ACC112 (cell line): Measurements from ENCODE around the gene ARL15.

ENCODE experiments used
- H2AFZ ChIP-seq: fragments of 200-600 bp; sonication (generic); one replicate; pipeline ENCODE4 v1.6.0; 2017; ENCODE audit warnings: antibody characterized with exemption, low read length; ENCODE audit not compliant: unreplicated experiment
- H3K27ac ChIP-seq: fragments of 200-600 bp; sonication (generic); 2 replicates; pipeline ENCODE4 v1.5.1; 2014; ENCODE audit warnings: low read depth, mild to moderate bottlenecking, antibody characterized with exemption, low read length, moderate library complexity
- H3K27me3 ChIP-seq: fragments of 200-600 bp; sonication (generic); 2 replicates; pipeline ENCODE4 v1.6.1; 2014; ENCODE audit warnings: mild to moderate bottlenecking, antibody characterized with exemption, low read length, moderate library complexity, mixed read lengths; ENCODE audit not compliant: insufficient read depth
- H3K36me3 ChIP-seq: fragments of 200-600 bp; sonication (generic); 2 replicates; pipeline ENCODE4 v1.6.1; 2016; ENCODE audit warnings: mild to moderate bottlenecking, antibody characterized with exemption, low read length, moderate library complexity, mixed read lengths; ENCODE audit not compliant: insufficient read depth
- H3K4me1 ChIP-seq: fragments of 200-600 bp; sonication (generic); one replicate; pipeline ENCODE4 v1.6.1; 2016; ENCODE audit warnings: low read length, mixed read lengths; ENCODE audit not compliant: insufficient read depth, unreplicated experiment, control insufficient read depth
- H3K4me3 ChIP-seq: fragments of 200-600 bp; sonication (generic); 2 replicates; pipeline ENCODE4 v1.5.1; 2014; ENCODE audit warnings: mild to moderate bottlenecking, low read depth, low read length
- H3K79me2 ChIP-seq: fragments of 200-600 bp; sonication (generic); one replicate; pipeline ENCODE4 v1.6.0; 2016; ENCODE audit warnings: low read length; ENCODE audit not compliant: control insufficient read depth, unreplicated experiment, insufficient read depth

Gene ARL15

GRCh38 chr5:54159153-54159892 is 151.1 kb downstream of the ARL15 start:
- H3K27ac ChIP-seq = no peak overlapping the region
- H2AFZ ChIP-seq = no peak overlapping the region
- H3K4me1 ChIP-seq = peaks cover 4% of the 10 kb centered on the region
- no peaks in the 10 kb centered on the region for H3K36me3 ChIP-seq
- H3K27me3 ChIP-seq = no peaks in the 10 kb centered on the region
- no peak overlapping the region for H3K4me3 ChIP-seq
- no peaks in the 10 kb centered on the region for H3K79me2 ChIP-seq

GRCh38 chr5:54156577-54156976 is 153.8 kb downstream of the ARL15 start:
- H2AFZ ChIP-seq = no peak overlapping the region
- peaks cover 4% of the 10 kb centered on the region for H3K4me1 ChIP-seq
- no peaks in the 10 kb centered on the region for H3K79me2 ChIP-seq
- H3K4me3 ChIP-seq = no peak overlapping the region
- no peak overlapping the region for H3K27ac ChIP-seq
- no peaks in the 10 kb centered on the region for H3K36me3 ChIP-seq
- no peaks in the 10 kb centered on the region for H3K27me3 ChIP-seq

- Histone ChIP-seq H3K4me3 (no peak overlapping the region), H2AFZ (no peak overlapping the region), H3K4me1 (no peaks in the 10 kb centered on the region), H3K79me2 (no peaks in the 10 kb centered on the region), H3K27ac (no peak overlapping the region), H3K36me3 (no peaks in the 10 kb centered on the region), H3K27me3 (no peaks in the 10 kb centered on the region)
These were observed 159.5 kb downstream of the ARL15 start for GRCh38 chr5:54150841-54151240.

GRCh38 chr5:54148858-54149257 is 161.5 kb downstream of the ARL15 start:
- no peak overlapping the region for H3K4me3 ChIP-seq
- H3K36me3 ChIP-seq = no peaks in the 10 kb centered on the region
- H3K27ac ChIP-seq = no peak overlapping the region
- no peak overlapping the region for H2AFZ ChIP-seq
- no peaks in the 10 kb centered on the region for H3K79me2 ChIP-seq
- no peaks in the 10 kb centered on the region for H3K4me1 ChIP-seq
- no peaks in the 10 kb centered on the region for H3K27me3 ChIP-seq

GRCh38 chr5:54148067-54148845 is 162.1 kb downstream of the ARL15 start:
- no peaks in the 10 kb centered on the region for H3K79me2 ChIP-seq
- H3K27ac ChIP-seq = no peak overlapping the region
- H3K4me1 ChIP-seq = no peaks in the 10 kb centered on the region
- no peak overlapping the region for H2AFZ ChIP-seq
- H3K4me3 ChIP-seq = no peak overlapping the region
- no peaks in the 10 kb centered on the region for H3K27me3 ChIP-seq
- H3K36me3 ChIP-seq = no peaks in the 10 kb centered on the region

- Histone ChIP-seq H3K27ac (no peak overlapping the region), H3K4me1 (no peaks in the 10 kb centered on the region), H3K36me3 (no peaks in the 10 kb centered on the region), H2AFZ (no peak overlapping the region), H3K79me2 (no peaks in the 10 kb centered on the region), H3K27me3 (no peaks in the 10 kb centered on the region), H3K4me3 (no peak overlapping the region)
These were observed 163.5 kb downstream of the ARL15 start for GRCh38 chr5:54146916-54147315.

- no peaks in the 10 kb centered on the region for H3K79me2 ChIP-seq
- no peak overlapping the region for H3K27ac ChIP-seq
- no peaks in the 10 kb centered on the region for H3K27me3 ChIP-seq
- no peaks in the 10 kb centered on the region for H3K36me3 ChIP-seq
- H2AFZ ChIP-seq = no peak overlapping the region
- no peaks in the 10 kb centered on the region for H3K4me1 ChIP-seq
- H3K4me3 ChIP-seq = no peak overlapping the region
These were observed 164.0 kb downstream of the ARL15 start for GRCh38 chr5:54146390-54146789.

- H3K79me2 ChIP-seq = no peaks in the 10 kb centered on the region
- H3K27me3 ChIP-seq = no peaks in the 10 kb centered on the region
- no peak overlapping the region for H3K27ac ChIP-seq
- no peaks in the 10 kb centered on the region for H3K4me1 ChIP-seq
- no peak overlapping the region for H3K4me3 ChIP-seq
- H3K36me3 ChIP-seq = no peaks in the 10 kb centered on the region
- H2AFZ ChIP-seq = no peak overlapping the region
These were observed 170.0 kb downstream of the ARL15 start for GRCh38 chr5:54140247-54140840.

GRCh38 chr5:54136516-54137440 is 173.6 kb downstream of the ARL15 start:
- H3K36me3 ChIP-seq = no peaks in the 10 kb centered on the region
- no peak overlapping the region for H2AFZ ChIP-seq
- no peak overlapping the region for H3K27ac ChIP-seq
- no peaks in the 10 kb centered on the region for H3K27me3 ChIP-seq
- H3K4me1 ChIP-seq = no peaks in the 10 kb centered on the region
- no peaks in the 10 kb centered on the region for H3K79me2 ChIP-seq
- no peak overlapping the region for H3K4me3 ChIP-seq

- H2AFZ ChIP-seq = no peak overlapping the region
- no peaks in the 10 kb centered on the region for H3K36me3 ChIP-seq
- no peak overlapping the region for H3K4me3 ChIP-seq
- no peak overlapping the region for H3K27ac ChIP-seq
- no peaks in the 10 kb centered on the region for H3K4me1 ChIP-seq
- H3K27me3 ChIP-seq = no peaks in the 10 kb centered on the region
- H3K79me2 ChIP-seq = no peaks in the 10 kb centered on the region
These were observed 175.3 kb downstream of the ARL15 start for GRCh38 chr5:54135042-54135441.
